GM12891 (cell line): ENCODE measurements around the gene TBC1D1.

Source experiments
- DNase-seq: peaks from one replicate; pipeline ENCODE4 v3.0.0; 2011; ENCODE audit warnings: low spot score; ENCODE audit not compliant: insufficient read length
- FAIRE-seq: peaks from 2 replicates; lab custom pipeline; 2011; peaks lifted over from hg19 to GRCh38; lab: Jason Lieb, UNC
- PAX5 ChIP-seq: IDR thresholded peaks from 2 replicates; pipeline ENCODE4 v1.6.1; 2011; ENCODE audit warnings: low read length, moderate library complexity, mild to moderate bottlenecking; ENCODE audit not compliant: insufficient read depth, severe bottlenecking
- POLR2A ChIP-seq: IDR thresholded peaks from 2 replicates; pipeline ENCODE4 v1.6.1; 2011; ENCODE audit warnings: low read depth, low read length, control low read depth
- POLR2AphosphoS5 ChIP-seq: IDR thresholded peaks from 2 replicates; pipeline ENCODE4 v1.6.1; 2011; ENCODE audit warnings: low read depth, low read length, control low read depth
- POU2F2 ChIP-seq: IDR thresholded peaks from 2 replicates; pipeline ENCODE4 v1.6.1; 2011; ENCODE audit warnings: low read depth, mild to moderate bottlenecking, control low read depth, low read length, moderate library complexity
- SPI1 ChIP-seq: IDR thresholded peaks from 2 replicates; pipeline ENCODE4 v1.6.1; 2011; ENCODE audit warnings: low read depth, low read length, control low read depth
- TAF1 ChIP-seq: IDR thresholded peaks from 2 replicates; pipeline ENCODE4 v1.6.1; 2011; ENCODE audit warnings: low read depth, low read length, control low read depth

Gene TBC1D1

DNA sequence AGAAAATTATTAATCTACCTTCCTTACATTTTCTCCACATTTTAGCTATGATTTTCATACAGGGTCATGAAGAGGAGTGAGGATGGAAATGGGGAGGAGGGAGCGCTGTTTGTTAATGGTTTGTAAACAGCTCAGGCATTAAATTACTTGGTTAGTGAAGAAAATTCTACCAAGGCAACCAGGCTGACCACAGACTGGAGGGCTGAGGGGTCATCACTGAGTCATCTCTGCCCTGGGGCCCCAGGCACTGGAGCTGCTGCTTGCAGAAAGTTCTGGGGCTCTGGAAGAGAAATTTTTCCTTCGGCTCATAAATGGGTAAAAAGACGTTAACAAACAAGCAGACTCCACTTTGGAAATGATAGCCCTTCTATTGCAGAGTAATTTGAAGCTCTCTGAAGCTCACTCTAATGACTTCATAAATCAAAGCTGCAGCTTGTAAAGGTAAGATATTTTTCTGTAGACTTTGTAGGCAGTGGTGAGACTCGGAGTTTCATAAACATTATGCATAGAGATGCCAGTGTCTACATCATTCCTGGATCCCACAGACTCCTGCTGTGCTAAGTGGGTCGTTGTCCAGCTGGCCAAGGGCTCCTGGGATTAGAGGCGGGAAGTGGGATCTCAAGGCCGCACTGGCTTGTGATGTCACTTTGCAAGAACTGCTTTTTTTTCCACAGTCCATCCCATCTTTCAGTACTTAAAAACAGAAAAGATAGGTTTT, 228.9 kb downstream of the TBC1D1 start:
- FAIRE-seq (no peak), DNase-seq (no peak)
- TF ChIP-seq TAF1 (no peak), SPI1 (no peak), POLR2A (no peak), PAX5 (no peak), POU2F2 (no peak), POLR2AphosphoS5 (no peak)

DNA sequence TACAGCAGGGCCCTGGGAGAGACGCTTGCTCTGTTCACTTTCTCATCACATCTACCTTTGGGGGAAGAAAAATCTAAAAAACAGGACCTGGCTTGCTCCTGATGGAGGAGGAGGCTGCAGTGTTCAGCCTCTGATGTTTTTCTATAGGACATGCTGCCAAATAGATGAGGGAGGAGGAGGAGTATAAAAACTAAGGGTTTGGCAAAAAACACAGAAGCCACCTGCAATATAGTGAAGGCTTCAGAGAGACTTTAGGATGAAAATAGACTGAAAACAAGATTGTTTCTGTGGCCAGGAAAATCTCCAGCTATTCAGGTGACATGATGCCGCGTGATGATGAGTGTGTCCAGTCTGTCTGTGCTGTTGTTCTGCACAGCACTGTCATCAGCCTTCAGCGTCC, 229.9 kb downstream of the TBC1D1 start:
- FAIRE-seq (no peak), DNase-seq (no peak)
- no peak for TF ChIP-seq POU2F2
- TF ChIP-seq POLR2AphosphoS5 = no peak
- TF ChIP-seq SPI1 = no peak
- TF ChIP-seq POLR2A = no peak
- no peak for TF ChIP-seq TAF1
- no peak for TF ChIP-seq PAX5

DNA sequence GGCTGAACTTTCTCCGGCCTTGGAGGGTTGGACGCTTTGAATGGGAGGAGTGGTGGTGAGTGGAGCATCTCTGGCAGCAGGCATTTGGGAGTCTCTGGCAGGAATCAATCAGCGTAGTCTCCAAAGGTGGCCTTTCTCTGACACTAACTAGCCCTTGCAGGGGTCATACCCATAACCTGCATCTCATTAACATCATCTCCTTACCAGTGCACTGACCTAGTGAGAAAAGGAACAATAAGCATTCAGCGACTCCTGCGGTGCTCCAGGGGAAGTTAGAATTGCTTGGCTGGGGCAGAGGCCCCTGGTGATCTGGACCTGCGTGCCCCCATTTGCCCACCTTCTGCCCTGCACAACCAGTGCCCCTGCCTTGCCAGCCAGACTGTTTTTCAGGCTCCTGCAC, 231.2 kb downstream of the TBC1D1 start:
- TF ChIP-seq POLR2A (no peak), SPI1 (no peak), PAX5 (no peak), POU2F2 (no peak), POLR2AphosphoS5 (no peak), TAF1 (no peak)
- FAIRE-seq (no peak), DNase-seq (no peak)

DNA sequence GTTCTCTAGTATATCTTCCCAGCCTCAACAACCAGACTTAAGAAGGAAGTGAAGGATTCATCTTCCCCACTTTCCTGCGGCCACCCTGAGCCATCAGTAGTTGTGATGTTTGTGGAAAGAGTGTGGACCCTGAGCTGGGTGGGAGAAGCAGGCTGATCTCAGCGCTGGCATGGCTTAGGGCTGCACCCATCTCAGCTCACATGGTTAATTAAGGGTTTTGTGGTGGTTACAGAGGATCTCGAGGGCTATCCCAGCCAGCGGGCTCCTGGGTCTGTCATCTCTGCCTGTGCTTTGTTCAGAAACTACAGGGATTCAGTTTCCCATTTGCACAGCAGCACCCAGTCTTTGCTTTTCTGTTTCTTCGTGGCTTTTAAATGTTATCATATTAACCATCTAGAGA, 232.7 kb downstream of the TBC1D1 start:
- DNase-seq (no peak), FAIRE-seq (peak; percentile 56)
- TF ChIP-seq TAF1 = no peak
- TF ChIP-seq POLR2AphosphoS5 = no peak
- TF ChIP-seq POLR2A = no peak
- no peak for TF ChIP-seq PAX5
- TF ChIP-seq SPI1 = no peak
- no peak for TF ChIP-seq POU2F2

- no peak for DNase-seq
- no peak for TF ChIP-seq PAX5
- TF ChIP-seq POLR2A = no peak
- TF ChIP-seq POLR2AphosphoS5 = no peak
- no peak for TF ChIP-seq POU2F2
- no peak for TF ChIP-seq TAF1
- no peak for TF ChIP-seq SPI1
- FAIRE-seq = peak; percentile 54
Measured at GRCh38 chr4:38124961-38125360, 234.1 kb downstream of the TBC1D1 start.

GRCh38 chr4:38125816-38126215, 234.9 kb downstream of the TBC1D1 start:
- FAIRE-seq = no peak
- TF ChIP-seq POU2F2 = no peak
- TF ChIP-seq TAF1 = no peak
- no peak for TF ChIP-seq SPI1
- TF ChIP-seq PAX5 = no peak
- TF ChIP-seq POLR2A = no peak
- TF ChIP-seq POLR2AphosphoS5 = no peak
- DNase-seq = no peak

DNA sequence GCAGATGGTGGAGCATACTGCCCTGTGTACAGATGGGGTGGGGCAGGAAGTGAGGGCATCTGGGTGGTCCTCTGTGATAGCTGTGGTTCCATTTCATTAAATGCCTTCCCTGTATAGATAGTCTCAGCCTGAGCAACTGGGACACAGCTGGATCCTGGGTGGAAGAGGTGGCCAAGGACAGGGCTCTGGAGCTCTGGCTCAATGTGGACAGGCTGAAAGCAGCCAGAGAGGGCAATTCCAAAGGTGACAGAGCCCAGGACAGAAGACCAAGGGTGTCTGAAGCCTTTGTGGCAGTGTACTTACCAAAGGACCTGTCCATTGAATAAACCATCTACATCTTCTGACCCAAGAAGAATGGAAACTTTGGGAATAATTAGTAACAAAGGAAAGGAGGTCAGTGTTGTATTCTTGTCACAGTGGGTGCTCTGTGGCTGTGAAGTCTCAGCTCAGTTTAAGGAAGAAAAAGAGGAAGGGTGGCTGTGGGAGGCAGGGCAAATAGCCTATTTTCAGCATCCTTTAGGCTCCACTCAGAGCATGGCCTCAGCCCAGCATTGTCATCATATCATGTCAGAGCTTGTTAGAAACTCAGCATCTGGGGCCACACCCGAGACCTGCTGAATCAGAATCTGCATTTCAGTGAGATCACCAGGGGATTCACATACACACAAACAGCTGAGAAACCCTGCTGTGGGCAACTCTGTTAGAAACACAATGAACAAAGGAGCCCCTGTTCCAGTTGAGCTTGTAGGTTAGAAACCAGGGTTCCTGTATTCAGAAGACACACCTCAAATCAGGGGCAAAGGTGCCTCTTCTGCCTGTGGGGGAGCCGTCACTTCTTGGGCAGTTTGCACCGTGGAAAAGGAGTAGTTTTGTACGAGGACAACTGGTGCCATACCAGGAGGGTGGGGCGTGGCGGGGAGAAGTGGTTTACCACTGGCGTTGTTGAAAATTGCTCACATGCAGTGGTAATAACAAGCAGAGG, 237.9 kb downstream of the TBC1D1 start:
- FAIRE-seq (peak; percentile 87), DNase-seq (no peak)
- TF ChIP-seq POU2F2 (peak; percentile 75), TAF1 (peak; percentile 51; the same call in 1 of the 2 replicates), POLR2AphosphoS5 (no peak; the same call in 1 of the 2 replicates), SPI1 (peak; percentile 87), POLR2A (peak; percentile 35), PAX5 (peak; percentile 6)

DNA sequence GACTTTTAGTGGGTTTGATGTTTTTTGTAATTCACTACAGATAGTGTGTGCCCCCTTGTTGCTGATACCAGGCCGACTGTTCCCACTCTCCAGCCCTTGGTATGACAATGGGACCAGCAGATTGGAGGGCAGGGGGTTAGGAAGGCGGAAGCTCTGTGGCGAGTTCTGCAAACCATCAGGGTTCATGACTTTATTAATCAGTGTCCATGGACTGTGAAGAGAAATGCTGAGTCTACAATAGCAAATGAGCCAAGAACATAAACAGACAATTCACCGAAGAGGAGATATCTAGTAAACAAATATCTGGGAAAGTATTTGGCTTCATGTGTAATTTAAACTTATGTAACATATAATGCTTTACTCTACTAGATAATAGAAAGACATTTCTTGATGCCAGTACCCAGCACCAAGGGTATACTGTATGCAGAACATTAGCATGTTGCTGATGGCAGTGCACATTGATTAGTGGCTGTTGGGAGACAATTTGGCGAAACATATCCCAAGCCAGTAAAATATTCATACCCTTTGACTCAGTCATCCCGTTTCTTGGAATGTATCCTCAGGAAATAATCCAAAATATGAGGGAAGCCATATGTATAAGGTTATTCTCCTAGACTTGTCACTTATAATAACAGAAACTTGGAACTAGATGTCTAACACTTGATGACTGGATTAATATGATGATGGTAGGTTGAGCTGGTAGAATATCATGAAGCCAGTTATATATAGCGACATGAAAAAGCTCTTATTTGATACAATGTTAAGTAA, 238.8 kb downstream of the TBC1D1 start:
- DNase-seq = no peak
- TF ChIP-seq POU2F2 (no peak), TAF1 (no peak), POLR2A (no peak), POLR2AphosphoS5 (no peak), PAX5 (no peak), SPI1 (no peak)
- no peak for FAIRE-seq

DNA sequence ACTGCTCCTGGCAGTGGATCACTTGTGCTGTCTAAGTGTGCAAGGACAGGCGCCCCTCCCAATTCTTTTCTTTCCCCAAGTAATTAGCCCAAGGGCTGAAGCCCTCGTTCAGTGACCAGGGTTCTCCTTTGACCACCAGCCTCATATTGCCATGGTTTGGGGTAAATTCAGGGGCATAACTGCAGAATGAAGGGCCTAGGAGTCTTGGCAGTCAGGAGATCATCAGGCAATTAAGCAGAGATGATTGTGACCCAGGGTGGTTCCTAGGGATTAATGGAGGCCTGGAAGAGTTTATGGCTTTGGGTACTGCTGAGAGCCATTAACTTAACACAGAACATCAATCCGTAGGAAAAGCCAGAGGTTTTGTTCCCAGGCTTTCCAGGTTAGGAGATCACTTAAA, 240.0 kb downstream of the TBC1D1 start:
- DNase-seq (no peak), FAIRE-seq (no peak)

More for the DNA sequence above, 240.0 kb downstream of the TBC1D1 start:
- no peak for TF ChIP-seq POLR2AphosphoS5
- TF ChIP-seq POLR2A = no peak
- TF ChIP-seq POU2F2 = no peak
- TF ChIP-seq SPI1 = no peak
- TF ChIP-seq TAF1 = no peak
- TF ChIP-seq PAX5 = no peak
